ENCODE measurements around the gene DR1.
"Not testable (repeated sequence)": the region's sequence is repeated elsewhere in the genome, so short reads cannot be mapped to it uniquely, and the experiment has no call there.

DR1 gene

GRCh38 chr1:93339171-93339697 lies 6.5 kb upstream of the DR1 start:
- no peak for DNase-seq (ENCODE audit: low read depth in 2 of 3, low spot score in 2 of 3)

GRCh38 chr1:93340090-93340489 lies 5.6 kb upstream of the DR1 start:
- no peak for DNase-seq (ENCODE audit: low read depth in 2 of 3, low spot score in 2 of 3)

DNA sequence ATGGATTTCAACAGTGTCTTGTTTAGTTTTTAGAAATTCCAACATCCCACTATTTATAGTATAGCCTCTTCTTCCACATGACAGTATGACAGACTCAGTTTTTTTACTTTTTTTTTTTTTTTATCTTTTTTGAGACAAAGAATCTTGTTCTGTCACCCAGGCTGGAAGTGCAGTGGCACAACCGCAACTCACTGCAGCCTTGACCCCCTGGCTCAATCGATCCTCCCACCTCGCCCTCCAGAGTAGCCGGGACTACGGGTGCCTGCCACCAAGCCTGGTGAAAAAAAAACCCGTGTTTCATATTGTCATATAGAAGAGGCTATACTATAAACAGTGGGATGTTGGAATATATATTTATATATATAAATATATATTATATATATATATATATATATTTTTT lies 1.2 kb upstream of the DR1 start:
- DNase-seq (ENCODE audit: low read depth in 2 of 3, low spot score in 2 of 3): no peak

GRCh38 chr1:93344886-93345632 lies 648 bp upstream of the DR1 start:
- DNase-seq (ENCODE audit: low read depth in 2 of 3, low spot score in 2 of 3): no peak

GRCh38 chr1:93346421-93346993 lies 800 bp downstream of the DR1 start:
- peak in 2 of 3 experiments; percentile 5 to 8 for DNase-seq (ENCODE audit: low read depth in 2 of 3, low spot score in 2 of 3)

DNA sequence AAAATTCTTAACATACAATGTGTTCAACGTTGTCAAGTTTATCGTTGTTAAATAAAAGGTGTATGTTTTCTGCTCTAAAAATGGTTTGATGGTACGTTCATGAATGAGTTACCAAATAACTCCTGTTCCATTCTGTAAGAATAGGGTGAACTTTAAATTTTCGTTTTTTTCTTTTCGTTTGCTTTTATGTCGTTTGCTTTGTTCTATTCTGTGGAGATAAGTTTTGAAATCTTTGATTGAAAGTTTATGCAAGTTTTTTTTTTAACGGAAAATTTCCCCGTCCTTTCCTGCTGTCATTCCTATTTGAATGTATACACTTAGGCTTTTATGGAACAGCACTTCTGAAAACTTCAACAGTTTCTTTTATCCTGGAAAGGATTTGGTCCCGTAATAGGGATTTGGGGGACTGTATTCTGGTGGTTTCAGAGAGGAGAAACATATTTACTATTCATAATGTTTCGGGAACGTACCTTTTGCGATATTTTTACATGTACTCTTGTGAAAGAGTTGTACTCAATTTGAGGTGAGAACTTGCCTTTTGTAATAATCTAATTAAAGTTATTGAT lies 1.7 kb downstream of the DR1 start:
- no peak for DNase-seq (ENCODE audit: low read depth in 2 of 3, low spot score in 2 of 3)

- no peak for DNase-seq (ENCODE audit: low read depth in 2 of 3, low spot score in 2 of 3)
These were observed 2.5 kb downstream of the DR1 start for GRCh38 chr1:93348104-93348728.

DNA sequence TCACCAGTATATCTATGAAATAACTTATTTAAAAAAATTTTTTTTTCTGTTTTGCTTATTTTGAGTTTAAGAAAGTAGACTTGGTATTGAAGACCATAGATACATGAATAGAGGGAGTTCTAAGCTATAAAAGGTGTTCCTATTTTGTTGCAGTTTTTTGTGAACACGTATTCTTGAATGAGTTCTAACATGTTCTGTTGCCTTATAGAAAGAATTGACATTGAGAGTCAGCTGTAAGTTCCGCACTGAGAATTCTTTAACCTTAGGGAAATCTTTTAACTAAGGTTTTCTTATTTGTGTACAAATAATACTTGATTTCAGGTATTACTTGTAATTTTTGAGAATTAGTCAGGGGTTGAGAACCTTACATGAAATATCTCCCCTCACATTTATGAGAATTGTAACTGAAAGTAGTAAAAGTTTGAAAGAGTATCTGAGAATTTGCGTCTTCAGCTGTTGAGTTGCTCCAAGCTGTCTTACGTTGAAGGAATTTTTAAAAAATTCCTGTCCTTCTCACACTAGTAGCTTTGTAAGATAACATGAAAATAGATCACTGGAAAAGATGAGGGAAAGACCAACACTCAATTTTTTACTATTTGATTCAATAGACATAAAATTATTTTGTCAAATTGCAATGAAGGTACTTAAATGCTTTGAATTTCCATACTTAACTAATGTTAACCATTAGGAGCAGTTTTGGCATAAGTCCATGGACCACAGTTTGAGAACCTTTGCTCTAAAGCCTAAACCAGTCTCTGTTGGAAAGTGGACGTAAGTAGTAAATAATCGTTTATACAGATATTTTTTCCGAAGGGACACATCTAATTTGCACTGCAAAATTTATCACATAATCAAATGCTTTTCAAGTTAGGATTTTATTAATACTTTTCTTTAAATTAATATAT lies 3.8 kb downstream of the DR1 start:
- DNase-seq (ENCODE audit: low read depth in 2 of 3, low spot score in 2 of 3): no peak

DNA sequence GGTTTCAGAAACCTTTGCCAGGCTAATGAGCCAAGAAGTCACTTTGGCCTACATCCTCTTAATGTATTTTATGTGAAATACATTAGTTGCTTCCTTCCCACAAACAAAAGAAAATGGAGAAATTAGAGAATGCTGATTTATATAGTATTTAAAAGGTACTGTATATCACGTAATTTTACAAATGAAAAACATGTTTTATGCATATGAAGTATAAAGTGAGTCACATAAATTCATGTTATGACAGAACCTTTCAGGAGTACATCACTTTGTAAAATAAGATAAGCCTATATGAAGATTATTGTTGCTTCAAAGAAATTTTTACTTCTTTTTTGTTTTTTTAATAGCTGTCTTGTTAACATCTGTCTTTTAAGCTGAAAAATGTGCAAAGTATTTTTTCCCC lies 4.6 kb downstream of the DR1 start:
- DNase-seq (ENCODE audit: low read depth in 2 of 3, low spot score in 2 of 3): no peak

DNA sequence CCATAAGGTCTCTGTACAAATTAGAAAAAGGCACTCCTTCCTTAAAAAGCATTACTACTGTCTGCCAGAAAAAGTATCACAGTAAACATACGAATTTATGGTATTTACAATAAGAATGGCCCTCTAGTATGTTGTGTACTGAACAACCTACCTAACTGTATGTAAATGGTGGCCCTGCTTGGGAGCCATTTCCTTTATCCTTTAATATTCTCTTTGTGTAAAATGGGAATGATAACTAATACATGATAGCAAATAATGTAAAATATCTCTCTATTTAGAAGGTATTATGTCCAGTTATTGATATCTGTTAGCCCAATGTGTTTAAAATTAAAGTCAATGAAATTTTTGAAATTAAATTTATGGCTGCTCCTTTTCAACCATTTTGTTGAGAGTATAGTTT lies 5.2 kb downstream of the DR1 start:
- no peak for DNase-seq (ENCODE audit: low read depth in 2 of 3, low spot score in 2 of 3)

GRCh38 chr1:93351346-93351745 lies 5.6 kb downstream of the DR1 start:
- DNase-seq (ENCODE audit: low read depth in 2 of 3, low spot score in 2 of 3): not testable (repeated sequence)

- DNase-seq (ENCODE audit: low read depth in 2 of 3, low spot score in 2 of 3): no peak
These were observed 6.7 kb downstream of the DR1 start for GRCh38 chr1:93352376-93352775.

GRCh38 chr1:93353286-93353685 lies 7.6 kb downstream of the DR1 start:
- no peak for DNase-seq (ENCODE audit: low read depth in 2 of 3, low spot score in 2 of 3)

GRCh38 chr1:93354749-93355148 lies 9.0 kb downstream of the DR1 start:
- DNase-seq (ENCODE audit: low read depth in 2 of 3, low spot score in 2 of 3): no peak

DNA sequence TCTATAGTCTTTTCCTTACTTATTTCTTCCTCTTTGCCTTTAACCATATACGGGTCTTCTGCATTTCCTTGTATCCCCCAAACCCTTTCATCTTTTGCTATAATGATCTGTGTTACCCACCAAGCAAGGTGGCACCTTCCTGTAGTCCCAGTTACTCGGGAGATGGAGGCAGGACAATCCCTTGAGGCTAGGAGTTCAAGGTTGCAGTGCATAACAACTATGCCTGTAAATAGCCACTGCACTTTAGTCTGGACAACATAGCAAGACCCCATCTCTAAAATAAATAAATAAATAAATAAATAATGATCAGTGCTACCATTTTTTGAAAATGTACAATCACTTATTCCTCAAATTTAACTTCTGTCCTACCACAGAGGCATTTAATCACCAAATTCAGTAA lies 11.5 kb downstream of the DR1 start:
- no peak for DNase-seq (ENCODE audit: low read depth in 2 of 3, low spot score in 2 of 3)

GRCh38 chr1:93358293-93358692 lies 12.6 kb downstream of the DR1 start:
- DNase-seq (ENCODE audit: low read depth in 2 of 3, low spot score in 2 of 3): no peak

DNA sequence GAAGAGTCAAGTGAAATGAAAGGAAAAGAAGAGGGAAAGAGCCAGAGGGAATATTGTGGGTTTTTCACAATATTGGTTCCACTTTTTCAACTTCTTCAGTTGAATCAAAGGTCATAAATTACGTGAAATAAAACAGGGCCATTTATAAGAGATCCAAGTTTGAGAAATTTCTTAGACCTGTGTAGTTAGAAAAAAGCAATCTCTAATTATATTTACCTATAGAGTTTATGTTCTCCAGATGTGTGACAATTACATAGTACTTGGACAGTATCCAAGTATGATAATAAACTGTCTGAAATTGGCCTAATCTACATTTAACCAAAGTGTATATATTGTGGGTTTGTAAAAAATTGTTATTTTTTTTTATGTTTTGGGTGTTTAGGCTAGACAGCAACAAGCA lies 14.4 kb downstream of the DR1 start:
- DNase-seq (ENCODE audit: low read depth in 2 of 3, low spot score in 2 of 3): no peak

- no peak for DNase-seq (ENCODE audit: low read depth in 2 of 3, low spot score in 2 of 3)
These were observed 16.5 kb downstream of the DR1 start for GRCh38 chr1:93362237-93362636.

DNA sequence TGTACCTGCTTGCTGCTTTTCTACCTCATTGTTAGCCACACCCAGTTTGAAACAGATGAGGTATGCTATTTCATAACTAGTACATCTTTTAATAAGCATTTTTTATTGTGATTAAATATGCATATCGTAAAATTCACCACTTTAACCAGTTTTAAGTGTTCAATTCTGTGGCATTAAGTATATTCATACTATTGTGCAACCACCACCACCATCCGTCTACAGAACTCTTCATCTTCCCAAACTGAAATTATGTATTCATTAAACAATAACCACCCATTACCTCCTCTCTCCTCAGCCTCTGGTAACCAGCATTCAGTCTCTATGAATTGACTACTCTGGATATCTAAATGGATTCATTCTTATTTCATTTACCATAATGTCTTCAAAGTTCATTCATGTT lies 20.1 kb downstream of the DR1 start:
- DNase-seq (ENCODE audit: low read depth in 2 of 3, low spot score in 2 of 3): no peak

DNA sequence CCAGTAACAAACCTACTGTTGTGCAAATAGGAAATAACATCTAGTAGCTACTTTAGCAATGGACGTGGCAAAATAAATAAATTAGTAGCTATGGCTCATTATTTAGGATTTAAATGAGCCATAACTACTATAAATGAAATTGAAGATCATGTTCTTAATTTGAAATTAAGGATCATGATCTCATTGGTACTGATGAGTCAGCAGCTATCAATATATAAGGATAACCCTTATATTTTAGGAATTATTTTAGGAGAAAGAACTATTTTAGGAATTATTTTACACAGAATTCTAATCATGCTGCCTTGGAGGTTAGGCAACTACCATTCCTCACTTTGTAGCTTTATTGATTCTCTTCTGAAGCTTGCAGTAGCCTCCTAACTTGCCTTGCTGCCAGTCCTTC lies 24.0 kb downstream of the DR1 start:
- no peak for DNase-seq (ENCODE audit: low read depth in 2 of 3, low spot score in 2 of 3)
